Endothelial cell of umbilical vein (primary cell): Measurements from ENCODE around the gene CTDSPL. TPM values are rescaled to one million over a fixed set of nuclear protein-coding genes. Genes with fewer than 3 reads are reported as not detected.

Source experiments
- BruUV-seq: library from RNA; stranded (reverse); fragments of 400-500 nt; replicated peaks from 2 replicates; lab custom pipeline; 2021; lab: Mats Ljungman, UMichigan
- CTCF ChIA-PET: fragments of 300-600, 350-600 bp; sonication (Branson Sonifier 250); formaldehyde crosslinking; loops from one replicate; lab custom pipeline; 2021; ENCODE audit warnings: antibody characterized with exemption, inconsistent platforms; lab: Charles Lee
- POLR2A ChIA-PET: fragments of 300-600, 350-600 bp; sonication (Branson Sonifier 250); formaldehyde crosslinking; loops from one replicate; lab custom pipeline; 2021; ENCODE audit warnings: antibody characterized with exemption, inconsistent platforms; lab: Charles Lee
- DNase-seq: peaks from one replicate; pipeline ENCODE4 v3.0.0-alpha.2; 2011; ENCODE audit warnings: low read depth, low spot score
- FAIRE-seq: peaks from 2 replicates; lab custom pipeline; 2011; peaks lifted over from hg19 to GRCh38; lab: Jason Lieb, UNC
- H2AFZ ChIP-seq: 2 replicates; pipeline ENCODE4 v1.6.0; 2012; ENCODE audit warnings: low read depth, low read length, control low read depth, inconsistent platforms
- H3K27ac ChIP-seq: 2 replicates; pipeline ENCODE4 v1.5.1; 2011; ENCODE audit warnings: low read depth, mild to moderate bottlenecking, control low read depth, low read length, moderate library complexity; ENCODE audit not compliant: insufficient read depth
- H3K27me3 ChIP-seq, 2 experiments: 2 replicates each; pipeline versions ENCODE4 v1.6.0 to v1.6.1; 2011; ENCODE audit warnings: low read length in 2 of 2, mixed read lengths in 1 of 2; ENCODE audit not compliant: control insufficient read depth in 2 of 2, insufficient read depth in 2 of 2
- H3K36me3 ChIP-seq, 2 experiments: 2 replicates in 1 of 2; 3 replicates in 1 of 2; pipeline ENCODE4 v1.5.1; 2011; ENCODE audit warnings: low read length in 2 of 2, mild to moderate bottlenecking in 1 of 2, moderate library complexity in 1 of 2; ENCODE audit not compliant: control insufficient read depth in 2 of 2, insufficient read depth in 2 of 2; ENCODE audit errors: extremely low read depth in 1 of 2
- H3K4me1 ChIP-seq: 3 replicates; pipeline ENCODE4 v1.5.1; 2011; ENCODE audit warnings: mild to moderate bottlenecking, low read length; ENCODE audit not compliant: control insufficient read depth, insufficient read depth; ENCODE audit errors: extremely low read depth
- H3K4me2 ChIP-seq: 2 replicates; pipeline ENCODE4 v1.6.1; 2011; ENCODE audit warnings: low read length, control low read depth, mixed read lengths; ENCODE audit not compliant: insufficient read depth
- H3K4me3 ChIP-seq, 3 experiments: fragments of 200-600 bp in 1 of 3; sonication (generic), shearing (Covaris generic) in 1 of 3; replicated peaks in 1 of 3; 2 replicates each; pipeline ENCODE4 v1.5.1; 2011 to 2016; ENCODE audit warnings: control low read depth in 3 of 3, low read length in 3 of 3, mild to moderate bottlenecking in 2 of 3, inconsistent platforms in 1 of 3, low read depth in 1 of 3, moderate library complexity in 1 of 3; ENCODE audit not compliant: insufficient read depth in 1 of 3
- H3K79me2 ChIP-seq: 2 replicates; pipeline ENCODE4 v1.6.0; 2012; ENCODE audit warnings: low read length, inconsistent platforms; ENCODE audit not compliant: control insufficient read depth, insufficient read depth
- H3K9ac ChIP-seq: replicated peaks from 2 replicates; pipeline ENCODE3; 2011; ENCODE audit warnings: low read length, control low read depth; ENCODE audit not compliant: insufficient read depth; ENCODE audit errors: extremely low read depth
- H3K9me1 ChIP-seq: replicated peaks from 3 replicates; pipeline ENCODE4 v1.6.0; 2011; ENCODE audit warnings: mild to moderate bottlenecking, low read length; ENCODE audit not compliant: control insufficient read depth, insufficient read depth; ENCODE audit errors: extremely low read depth
- H3K9me3 ChIP-seq: replicated peaks from 2 replicates; pipeline ENCODE4 v1.5.1; 2012; ENCODE audit warnings: low read length, inconsistent platforms; ENCODE audit not compliant: control insufficient read depth, insufficient read depth
- H4K20me1 ChIP-seq: replicated peaks from 2 replicates; pipeline ENCODE3; 2011; ENCODE audit warnings: mild to moderate bottlenecking, low read length; ENCODE audit not compliant: control insufficient read depth, insufficient read depth; ENCODE audit errors: extremely low read depth
- EZH2 ChIP-seq: IDR thresholded peaks from 2 replicates; pipeline ENCODE4 v1.6.1; 2012; ENCODE audit warnings: borderline replicate concordance, low read depth, mild to moderate bottlenecking, moderate library complexity, low read length, inconsistent platforms; ENCODE audit not compliant: severe bottlenecking
- FOS ChIP-seq: IDR thresholded peaks from 2 replicates; pipeline ENCODE4 v1.6.1; 2011; ENCODE audit warnings: mild to moderate bottlenecking, low read length, moderate library complexity, borderline replicate concordance; ENCODE audit not compliant: insufficient read depth
- GATA2 ChIP-seq: IDR thresholded peaks from 2 replicates; pipeline ENCODE4 v1.7.0; 2011; ENCODE audit warnings: low read depth, mild to moderate bottlenecking, moderate library complexity, mixed read lengths, low read length; ENCODE audit not compliant: insufficient read length, insufficient read depth
- JUN ChIP-seq: IDR thresholded peaks from 2 replicates; pipeline ENCODE4 v1.6.1; 2011; ENCODE audit warnings: borderline replicate concordance, low read depth; ENCODE audit not compliant: insufficient read length, insufficient read depth
- MYC ChIP-seq: IDR thresholded peaks from one replicate; pipeline ENCODE4 v1.6.1; 2011; ENCODE audit warnings: mild to moderate bottlenecking, low read depth, low read length
- POLR2A ChIP-seq: IDR thresholded peaks from 2 replicates; pipeline ENCODE4 v1.6.1; 2012; ENCODE audit warnings: low read depth, mild to moderate bottlenecking, control low read depth, low read length
- POLR2AphosphoS5 ChIP-seq: IDR thresholded peaks from 2 replicates; pipeline ENCODE4 v1.6.1; 2012; ENCODE audit warnings: low read depth, mild to moderate bottlenecking, control low read depth, low read length, moderate library complexity; ENCODE audit not compliant: insufficient read depth
- dilution Hi-C: fragments of 300-500 bp; cut with MboI; formaldehyde crosslinking; loops from one replicate; pipeline ENCODE4 v1.15.0; 2019; ENCODE audit warnings: low sequenced_read_pairs; ENCODE audit not compliant: extremely low pct_ligation_motif_present
- intact Hi-C: fragments of 100-400 bp; cut with micrococcal nuclease; formaldehyde crosslinking; loops from one replicate; pipeline ENCODE4 v1.10.0; 2022
- polyA plus RNA-seq, 4 experiments: library from polyadenylated mRNA; depleted of rRNA in 3 of 4; stranded (reverse) in 3 of 4; unstranded in 1 of 4; fragments of >200 nt; gene quantifications; 2 replicates each; pipeline versions ENCODE4 v1.2.1 to v1.2.3, GENCODE V29; 2011 to 2012; ENCODE audit warnings: missing spikeins in 1 of 4
- total RNA-seq: library from RNA; stranded (reverse); gene quantifications from 2 replicates; pipeline ENCODE4 v1.2.3, GENCODE V29; 2021
- TF ChIP-seq, protein P1 (sequence below): IDR thresholded peaks from 2 replicates; pipeline ENCODE4 v1.6.1; 2011; ENCODE audit not compliant: insufficient read depth, insufficient read length
- TF ChIP-seq, protein P2 (sequence below), 2 donors: IDR thresholded peaks; 1 replicate in 1 of 2; 2 replicates in 1 of 2; pipeline ENCODE4 v1.5.1; 2011; ENCODE audit warnings: low read length in 2 of 2, mild to moderate bottlenecking in 2 of 2, moderate library complexity in 2 of 2, control low read depth in 1 of 2, inconsistent platforms in 1 of 2, low read depth in 1 of 2; ENCODE audit not compliant: insufficient read depth in 1 of 2; ENCODE audit errors: extremely low read depth in 1 of 2

The CTDSPL gene
- total and polyA plus RNA-seq, 2 donors (not counting 3 experiments of a cell fraction or from before 2014, with no cell fraction given): 30.1 to 43.2 TPM

GRCh38 chr3:38018296-38019266 is 156.9 kb downstream of the CTDSPL start:
- Histone ChIP-seq H4K20me1 (no peaks in the 10 kb centered on the region), H3K9me3 (no peaks in the 10 kb centered on the region), H3K79me2 (no peaks in the 10 kb centered on the region), H3K9ac (no peak overlapping the region), H3K27ac (no peak overlapping the region), H3K4me3 (no peak overlapping the region), H3K36me3 (peaks cover 0 to 7% of the 10 kb centered on the region in 2 experiments), H2AFZ (no peak overlapping the region), H3K9me1 (no peaks in the 10 kb centered on the region), H3K4me1 (no peaks in the 10 kb centered on the region), H3K4me2 (no peak overlapping the region), H3K27me3 (no peaks in the 10 kb centered on the region)
- POLR2A ChIA-PET: no interaction called here
- dilution Hi-C loops: no loop called here
- FAIRE-seq (no peak), DNase-seq (no peak)
- CTCF ChIA-PET: interaction anchor here (2.0 kb wide), 1 partner anchor 22 kb away, joined by 7 read pairs; no protein-coding TSS in a partner anchor
- BruUV-seq: no TSS peak
- TF ChIP-seq, protein P1, sequence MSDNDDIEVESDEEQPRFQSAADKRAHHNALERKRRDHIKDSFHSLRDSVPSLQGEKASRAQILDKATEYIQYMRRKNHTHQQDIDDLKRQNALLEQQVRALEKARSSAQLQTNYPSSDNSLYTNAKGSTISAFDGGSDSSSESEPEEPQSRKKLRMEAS: no peak
- TF ChIP-seq GATA2 (no peak), POLR2A (no peak), EZH2 (no peak), FOS (no peak), JUN (no peak), POLR2AphosphoS5 (no peak), MYC (no peak)
- TF ChIP-seq, protein P2, sequence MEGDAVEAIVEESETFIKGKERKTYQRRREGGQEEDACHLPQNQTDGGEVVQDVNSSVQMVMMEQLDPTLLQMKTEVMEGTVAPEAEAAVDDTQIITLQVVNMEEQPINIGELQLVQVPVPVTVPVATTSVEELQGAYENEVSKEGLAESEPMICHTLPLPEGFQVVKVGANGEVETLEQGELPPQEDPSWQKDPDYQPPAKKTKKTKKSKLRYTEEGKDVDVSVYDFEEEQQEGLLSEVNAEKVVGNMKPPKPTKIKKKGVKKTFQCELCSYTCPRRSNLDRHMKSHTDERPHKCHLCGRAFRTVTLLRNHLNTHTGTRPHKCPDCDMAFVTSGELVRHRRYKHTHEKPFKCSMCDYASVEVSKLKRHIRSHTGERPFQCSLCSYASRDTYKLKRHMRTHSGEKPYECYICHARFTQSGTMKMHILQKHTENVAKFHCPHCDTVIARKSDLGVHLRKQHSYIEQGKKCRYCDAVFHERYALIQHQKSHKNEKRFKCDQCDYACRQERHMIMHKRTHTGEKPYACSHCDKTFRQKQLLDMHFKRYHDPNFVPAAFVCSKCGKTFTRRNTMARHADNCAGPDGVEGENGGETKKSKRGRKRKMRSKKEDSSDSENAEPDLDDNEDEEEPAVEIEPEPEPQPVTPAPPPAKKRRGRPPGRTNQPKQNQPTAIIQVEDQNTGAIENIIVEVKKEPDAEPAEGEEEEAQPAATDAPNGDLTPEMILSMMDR (IDR thresholded peaks at IDR 0.05; ENCODE audit: extremely low read depth in 1 of 2, insufficient read depth in 1 of 2, low read depth in 1 of 2, low read length in 2 of 2): no peak
- intact Hi-C loops: no loop called here
